GDM1 (cell line): ENCODE results near the gene TMPRSS15.
"Not testable (repeated sequence)": the region's sequence is repeated elsewhere in the genome, so short reads cannot be mapped to it uniquely, and the experiment has no call there.

ENCODE experiments used
- DNase-seq: peaks from one replicate; lab custom pipeline; 2025; lab: John Stamatoyannopoulos, UW

The TMPRSS15 gene

GRCh38 chr21:18403735-18404450 is at the start of gene TMPRSS15:
TSS of gene TMPRSS15 (minus strand) at chr21:18403785. CDS start at chr21:18403622, 163 bp downstream.
- no peak for DNase-seq

DNA sequence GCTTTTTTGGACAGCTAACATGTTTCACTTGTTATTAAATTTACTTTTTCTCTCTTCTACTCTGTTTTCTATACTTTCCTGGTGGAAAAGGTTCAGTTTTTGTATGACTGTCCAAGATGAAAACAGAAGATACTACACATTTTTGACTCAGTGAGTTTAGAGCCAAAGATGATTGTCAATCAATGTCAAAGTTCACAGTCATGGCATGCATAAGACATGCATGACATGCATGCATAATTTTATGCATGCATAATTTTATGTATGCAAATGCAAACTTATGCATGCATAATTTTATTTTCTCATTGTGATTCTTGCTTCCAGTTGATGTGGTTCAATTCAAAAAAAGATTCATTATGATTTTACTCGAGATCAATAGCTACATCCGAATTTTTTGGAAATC is 48.1 kb upstream of the TMPRSS15 start:
- DNase-seq = no peak

DNA sequence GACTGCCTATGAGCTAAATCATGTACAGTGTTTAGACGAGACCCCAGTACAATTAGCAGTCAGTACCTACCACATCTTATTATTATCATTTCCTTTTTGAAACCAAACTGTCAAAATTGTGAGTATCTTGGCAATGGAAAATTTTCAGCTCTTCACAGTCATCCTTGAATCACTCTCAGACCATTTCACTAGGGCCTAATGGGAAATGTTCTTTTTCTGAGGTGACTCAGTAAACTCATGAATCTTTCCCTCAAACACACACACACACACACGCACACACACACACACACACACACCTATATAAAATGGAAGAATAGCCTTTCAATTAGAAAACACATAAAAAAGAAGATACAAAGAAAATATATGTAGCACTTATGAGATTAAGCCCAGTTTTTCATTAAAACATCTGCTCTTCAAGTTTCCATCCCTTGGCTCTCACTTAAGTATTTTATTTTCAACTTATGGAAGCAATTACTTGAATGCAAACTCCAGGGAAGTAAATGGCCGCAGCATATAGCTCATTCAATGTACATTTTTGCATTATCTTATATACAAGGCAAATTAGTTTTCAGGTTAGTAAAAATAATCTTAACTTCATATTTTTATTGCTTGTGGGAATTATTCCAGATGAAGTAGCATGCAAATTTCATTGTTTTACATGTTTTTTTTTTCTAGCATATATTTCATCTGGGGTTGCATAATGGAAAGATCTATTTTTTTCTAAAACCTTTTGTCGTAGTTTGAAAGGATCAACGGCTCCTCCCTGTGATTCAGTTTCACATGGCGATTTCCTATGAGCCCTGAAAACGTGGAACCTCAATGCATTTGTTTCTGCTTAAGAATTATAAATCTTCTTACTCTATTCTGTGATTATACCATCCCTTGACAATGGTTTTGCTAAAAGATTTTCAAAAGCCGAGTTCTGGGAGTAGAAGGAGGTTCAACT is 46.3 kb upstream of the TMPRSS15 start:
- no peak for DNase-seq

DNA sequence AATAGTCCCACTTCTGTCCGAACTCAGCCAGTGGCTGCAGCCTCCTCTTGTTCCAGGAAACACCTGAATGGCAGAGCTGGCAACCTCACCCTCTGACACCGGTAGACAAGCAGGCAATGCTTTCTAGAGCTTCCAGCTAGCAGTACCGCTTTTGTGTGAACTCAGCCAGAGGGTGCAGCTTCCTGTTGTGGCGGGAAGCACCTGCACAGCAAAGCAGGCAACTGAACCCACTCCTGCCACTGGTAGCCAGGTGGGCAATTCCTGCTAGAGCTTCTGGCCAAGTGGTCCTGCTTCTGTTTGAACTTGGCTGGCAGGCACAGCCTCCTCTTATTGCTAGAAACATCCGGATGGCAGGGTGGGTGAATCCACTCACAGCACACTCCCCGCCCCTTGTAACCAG is 40.1 kb upstream of the TMPRSS15 start:
- DNase-seq = no peak

- DNase-seq = no peak
Observed at GRCh38 chr21:18443085-18443484, 39.5 kb upstream of the TMPRSS15 start.

GRCh38 chr21:18430341-18430740 is 26.8 kb upstream of the TMPRSS15 start:
- no peak for DNase-seq

DNA sequence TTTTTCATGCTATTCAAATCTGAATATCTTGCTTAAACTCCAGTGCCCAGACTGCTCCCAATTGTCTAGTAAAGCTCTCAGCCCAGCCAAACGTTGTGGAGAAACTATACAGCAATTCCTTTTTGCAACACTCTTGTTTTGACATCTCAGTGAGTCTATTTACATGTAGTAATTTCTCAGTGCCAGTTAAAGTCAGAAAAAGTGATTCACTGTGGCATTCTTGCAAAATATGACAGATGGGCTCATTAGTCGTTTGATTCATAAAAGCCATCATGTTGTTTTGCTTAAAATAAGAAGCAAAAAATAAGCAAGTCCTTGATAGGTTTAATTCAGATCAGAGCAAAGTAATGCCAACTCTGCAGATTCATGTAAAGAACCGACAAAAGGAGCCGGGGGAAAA is 20.7 kb upstream of the TMPRSS15 start:
- no peak for DNase-seq

- no peak for DNase-seq
Observed at GRCh38 chr21:18417141-18417790, 13.7 kb upstream of the TMPRSS15 start.

GRCh38 chr21:18411565-18411964 is 8.0 kb upstream of the TMPRSS15 start:
- DNase-seq = no peak

DNA sequence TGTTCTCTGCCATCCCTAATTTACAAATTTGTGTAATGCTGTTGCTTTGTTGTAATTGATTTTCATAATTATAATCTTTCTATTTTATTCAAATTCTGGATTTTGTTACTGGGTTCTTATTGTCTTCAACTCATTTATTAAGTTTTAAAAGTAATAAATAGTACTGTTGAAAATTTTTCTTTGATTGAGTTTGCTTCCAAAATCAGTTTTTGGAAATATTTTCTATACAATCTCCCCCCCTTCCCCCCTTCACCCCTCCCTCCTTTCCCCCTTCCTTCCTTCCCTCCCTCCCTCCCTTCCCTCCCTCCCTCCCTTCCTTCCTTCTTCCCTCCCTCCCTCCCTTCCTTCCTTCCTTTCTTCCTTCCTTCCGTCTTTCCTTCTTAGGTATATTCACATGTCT is 6.0 kb upstream of the TMPRSS15 start:
- DNase-seq = no peak

- no peak for DNase-seq
Observed at GRCh38 chr21:18398843-18399242, 4.7 kb downstream of the TMPRSS15 start.

GRCh38 chr21:18387994-18388393 is 15.6 kb downstream of the TMPRSS15 start:
- DNase-seq = no peak

DNA sequence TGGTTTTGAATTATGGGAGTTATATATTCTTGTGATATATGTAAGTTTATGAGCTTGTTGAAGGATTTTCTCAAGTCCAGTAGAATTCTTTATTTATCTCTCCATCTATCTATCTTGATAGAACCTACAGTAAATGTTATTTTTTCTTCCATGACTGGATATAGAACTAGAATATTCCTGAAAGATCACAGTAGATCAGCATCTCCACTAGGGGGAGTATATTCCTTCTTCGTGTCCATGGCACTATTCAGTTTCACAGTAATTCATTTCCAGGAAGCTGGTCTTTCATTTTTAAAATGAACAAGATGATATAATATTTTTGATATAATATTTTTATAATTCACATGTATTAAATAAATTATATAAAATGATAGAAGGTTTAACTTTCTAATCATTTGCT is 18.8 kb downstream of the TMPRSS15 start:
- DNase-seq = no peak

DNA sequence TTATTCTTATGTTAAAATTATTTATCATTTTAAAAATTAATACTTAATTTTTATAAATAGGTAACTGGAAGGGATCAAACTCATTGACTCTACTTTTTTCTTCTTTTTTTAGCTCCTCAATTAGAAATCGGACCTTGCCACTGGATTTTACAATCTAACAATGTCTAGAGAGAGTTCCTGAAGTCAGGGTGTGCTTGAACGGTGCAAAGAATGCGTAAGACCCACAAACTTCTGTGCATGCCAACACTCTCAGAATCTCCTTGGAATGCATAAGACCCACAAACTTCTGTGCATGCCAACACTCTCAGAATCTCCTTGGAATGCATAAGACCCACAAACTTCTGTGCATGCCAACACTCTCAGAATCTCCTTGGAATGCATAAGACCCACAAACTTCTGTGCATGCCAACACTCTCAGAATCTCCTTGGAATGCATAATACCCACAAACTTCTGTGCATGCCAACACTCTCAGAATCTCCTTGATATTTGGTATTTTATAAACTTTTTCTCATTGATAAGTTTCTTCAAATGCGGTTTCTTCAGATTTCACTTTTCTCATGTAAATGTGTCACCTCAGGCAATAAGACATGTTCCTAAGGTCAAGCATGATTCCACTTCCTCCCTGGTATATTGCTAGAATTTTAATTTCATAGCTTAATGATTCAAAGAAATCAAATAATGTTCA is 20.5 kb downstream of the TMPRSS15 start:
- not testable (repeated sequence) for DNase-seq

GRCh38 chr21:18382141-18382540 is 21.4 kb downstream of the TMPRSS15 start:
- no peak for DNase-seq

- DNase-seq = no peak
Observed at GRCh38 chr21:18373606-18374005, 30.0 kb downstream of the TMPRSS15 start.

DNA sequence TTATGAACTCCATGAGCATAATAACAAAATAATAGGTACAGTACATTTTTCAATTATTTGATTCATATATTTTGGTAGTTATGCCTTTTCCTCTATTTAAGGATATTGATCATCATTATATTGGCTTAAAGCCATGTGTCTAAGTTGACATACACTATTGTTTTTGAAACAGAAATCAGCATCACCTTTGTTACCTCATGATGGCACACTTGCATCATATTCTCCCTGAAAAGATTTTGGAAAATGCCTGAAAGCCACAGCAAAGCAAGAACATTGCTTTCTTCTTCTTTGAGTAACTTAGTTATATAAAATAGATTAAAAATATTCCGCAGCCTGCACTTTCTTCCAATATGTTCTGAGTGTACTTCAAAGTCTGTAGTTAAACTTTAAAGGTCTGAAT is 33.3 kb downstream of the TMPRSS15 start:
- DNase-seq = no peak

DNA sequence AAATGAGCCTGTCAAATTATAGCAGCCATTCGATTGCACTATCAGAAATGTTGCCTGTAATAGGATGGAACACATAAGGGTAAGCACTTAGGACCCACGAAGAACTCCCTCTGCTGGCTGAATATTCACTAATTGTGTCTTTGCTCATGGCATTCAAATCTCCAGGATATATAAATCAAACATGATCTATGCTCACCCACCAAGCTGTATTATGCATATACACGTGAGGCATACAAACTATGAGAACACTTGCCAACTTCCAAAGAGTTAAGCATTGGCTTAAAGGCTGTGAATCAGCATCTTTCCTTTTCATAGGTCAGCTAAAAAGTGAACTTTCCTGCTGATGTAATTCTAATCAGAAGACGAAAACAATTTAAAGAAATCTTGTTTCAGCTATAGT is 34.5 kb downstream of the TMPRSS15 start:
- DNase-seq = no peak

GRCh38 chr21:18368205-18368604 is 35.4 kb downstream of the TMPRSS15 start:
- no peak for DNase-seq

GRCh38 chr21:18356801-18357200 is 46.8 kb downstream of the TMPRSS15 start:
- DNase-seq = no peak

GRCh38 chr21:18354947-18355346 is 48.6 kb downstream of the TMPRSS15 start:
- DNase-seq = no peak

- no peak for DNase-seq
Observed at GRCh38 chr21:18350216-18350615, 53.4 kb downstream of the TMPRSS15 start.
